Nephron progenitor cell (in vitro differentiated cells): ENCODE data around the gene ARPC1B.

ENCODE experiments used
- DNase-seq: peaks from one replicate; pipeline ENCODE4 v3.0.0; 2021
- H3K27ac Mint-ChIP-seq: 2 replicates; pipeline ENCODE4 v1.8.0; 2021; ENCODE audit warnings: mild to moderate bottlenecking, moderate library complexity, mixed read lengths
- H3K27me3 Mint-ChIP-seq: 2 replicates; pipeline ENCODE4 v1.8.0; 2021; ENCODE audit warnings: mild to moderate bottlenecking, low read depth, mixed read lengths; ENCODE audit not compliant: poor library complexity
- H3K36me3 Mint-ChIP-seq: 2 replicates; pipeline ENCODE4 v1.8.0; 2021; ENCODE audit warnings: low read depth, mixed read lengths
- H3K4me1 Mint-ChIP-seq: 2 replicates; pipeline ENCODE4 v1.8.0; 2021; ENCODE audit warnings: mixed read lengths
- H3K4me3 Mint-ChIP-seq: 2 replicates; pipeline ENCODE4 v1.8.0; 2021; ENCODE audit warnings: mild to moderate bottlenecking, moderate library complexity, mixed read lengths
- H3K9me3 Mint-ChIP-seq: 2 replicates; pipeline ENCODE4 v1.8.0; 2021; ENCODE audit warnings: mild to moderate bottlenecking, moderate library complexity, mixed read lengths
- CTCF ChIP-seq: fragments of 200-600 bp; sonication (generic); IDR thresholded peaks from 2 replicates; pipeline ENCODE4 v1.5.0; 2021; ENCODE audit warnings: antibody characterized with exemption

Gene ARPC1B

GRCh38 chr7:99390941-99391602, 16.5 kb downstream of the ARPC1B start:
- H3K4me3 Mint-ChIP-seq = peak overlapping the region; percentile 71
- H3K36me3 Mint-ChIP-seq = peaks cover 24% of the 10 kb centered on the region
- DNase-seq = no peak
- no peaks in the 10 kb centered on the region for H3K9me3 Mint-ChIP-seq
- H3K4me1 Mint-ChIP-seq = peaks cover 23% of the 10 kb centered on the region
- no peak for TF ChIP-seq CTCF
- H3K27ac Mint-ChIP-seq = no peak overlapping the region
- H3K27me3 Mint-ChIP-seq = no peaks in the 10 kb centered on the region

- Mint-ChIP-seq H3K4me1 (peaks cover 33% of the 10 kb centered on the region), H3K4me3 (peak overlapping the region; percentile 71), H3K36me3 (peaks cover 15% of the 10 kb centered on the region), H3K27me3 (no peaks in the 10 kb centered on the region), H3K27ac (no peak overlapping the region), H3K9me3 (no peaks in the 10 kb centered on the region)
- DNase-seq = no peak
- TF ChIP-seq CTCF = no peak
These were observed 17.5 kb downstream of the ARPC1B start for GRCh38 chr7:99392046-99392445.

- H3K4me3 Mint-ChIP-seq = peak overlapping the region; percentile 88
- H3K9me3 Mint-ChIP-seq = no peaks in the 10 kb centered on the region
- peak overlapping the region; percentile 98 for H3K27ac Mint-ChIP-seq
- TF ChIP-seq CTCF = no peak
- peaks cover 17% of the 10 kb centered on the region for H3K36me3 Mint-ChIP-seq
- DNase-seq = peak; percentile 84
- no peaks in the 10 kb centered on the region for H3K27me3 Mint-ChIP-seq
- H3K4me1 Mint-ChIP-seq = peaks cover 40% of the 10 kb centered on the region
These were observed 18.3 kb downstream of the ARPC1B start for GRCh38 chr7:99392659-99393354.

- Mint-ChIP-seq H3K4me1 (peaks cover 43% of the 10 kb centered on the region), H3K27me3 (no peaks in the 10 kb centered on the region), H3K36me3 (peaks cover 17% of the 10 kb centered on the region), H3K9me3 (no peaks in the 10 kb centered on the region), H3K27ac (peak overlapping the region; percentile 98), H3K4me3 (peak overlapping the region; percentile 88)
- no peak for TF ChIP-seq CTCF
- DNase-seq = peak; percentile 88
These were observed 19.0 kb downstream of the ARPC1B start for GRCh38 chr7:99393355-99394187.

- no peak for DNase-seq
- no peak for TF ChIP-seq CTCF
- peaks cover 22% of the 10 kb centered on the region for H3K36me3 Mint-ChIP-seq
- peaks cover 43% of the 10 kb centered on the region for H3K4me1 Mint-ChIP-seq
- H3K4me3 Mint-ChIP-seq = peak overlapping the region; percentile 88
- no peaks in the 10 kb centered on the region for H3K9me3 Mint-ChIP-seq
- H3K27ac Mint-ChIP-seq = no peak overlapping the region
- no peaks in the 10 kb centered on the region for H3K27me3 Mint-ChIP-seq
These were observed 19.6 kb downstream of the ARPC1B start for GRCh38 chr7:99394188-99394502.
